Karpas-422 (cell line): ENCODE results near the gene SLC2A13. TPM values are rescaled to one million over a fixed set of nuclear protein-coding genes. Genes with fewer than 3 reads are reported as not detected.

Experiments used
- DNase-seq: peaks from one replicate; pipeline ENCODE4 v3.0.0-alpha.2; 2015
- H2AFZ ChIP-seq: fragments of 200-600 bp; sonication (generic); 2 replicates; pipeline ENCODE4 v1.6.1; 2014; ENCODE audit warnings: antibody characterized with exemption, low read length, mixed read lengths
- H3K27ac ChIP-seq: fragments of 200-600 bp; sonication (generic); 2 replicates; pipeline ENCODE4 v1.5.1; 2014; ENCODE audit warnings: mild to moderate bottlenecking, low read length, moderate library complexity
- H3K27me3 ChIP-seq: fragments of 200-600 bp; sonication (generic); 2 replicates; pipeline ENCODE4 v1.6.1; 2014; ENCODE audit warnings: low read length, mixed read lengths
- H3K36me3 ChIP-seq: fragments of 200-600 bp; sonication (generic); 2 replicates; pipeline ENCODE4 v1.6.1; 2014; ENCODE audit warnings: low read length, mixed read lengths; ENCODE audit not compliant: insufficient read depth
- H3K4me1 ChIP-seq: fragments of 200-600 bp; sonication (generic); 2 replicates; pipeline ENCODE4 v1.6.1; 2014; ENCODE audit warnings: mild to moderate bottlenecking, low read length, mixed read lengths
- H3K4me2 ChIP-seq: fragments of 200-600 bp; sonication (generic); 2 replicates; pipeline ENCODE4 v1.6.1; 2014; ENCODE audit warnings: low read length, low read depth, mild to moderate bottlenecking; ENCODE audit not compliant: poor library complexity, severe bottlenecking
- H3K4me3 ChIP-seq: fragments of 200-600 bp; sonication (generic); 2 replicates; pipeline ENCODE4 v1.5.1; 2014; ENCODE audit warnings: mild to moderate bottlenecking, antibody characterized with exemption, low read length, mixed read lengths
- H3K79me2 ChIP-seq: fragments of 200-600 bp; sonication (generic); 2 replicates; pipeline ENCODE4 v1.6.1; 2014; ENCODE audit warnings: mild to moderate bottlenecking, low read length, mixed read lengths
- H3K9ac ChIP-seq: fragments of 200-600 bp; sonication (generic); 2 replicates; pipeline ENCODE4 v1.6.0; 2014; ENCODE audit warnings: low read length
- H3K9me2 ChIP-seq: fragments of 200-600 bp; sonication (generic), shearing (Covaris generic); replicated peaks from 2 replicates; pipeline ENCODE4 v1.6.0; 2014; ENCODE audit warnings: mild to moderate bottlenecking, low read length, moderate library complexity; ENCODE audit not compliant: insufficient read depth
- H3K9me3 ChIP-seq: fragments of 300-700, 200-600 bp; sonication (generic); 2 replicates; pipeline ENCODE4 v1.6.1; 2014; ENCODE audit warnings: low read length, mixed read lengths
- H4K20me1 ChIP-seq: fragments of 200-600 bp; sonication (generic); 2 replicates; pipeline ENCODE4 v1.6.1; 2014; ENCODE audit warnings: mild to moderate bottlenecking, antibody characterized with exemption, low read length, low read depth; ENCODE audit not compliant: insufficient read depth
- total RNA-seq: library from RNA; depleted of rRNA; stranded (reverse); fragments of >200 nt; shearing (Covaris generic); gene quantifications from 2 replicates; pipeline ENCODE4 v1.2.3, GENCODE V29; 2014; ENCODE audit warnings: low replicate concordance; rRNA removed

SLC2A13 gene
- total RNA-seq = 0.29 and 0.89 TPM in 2 replicates

DNA sequence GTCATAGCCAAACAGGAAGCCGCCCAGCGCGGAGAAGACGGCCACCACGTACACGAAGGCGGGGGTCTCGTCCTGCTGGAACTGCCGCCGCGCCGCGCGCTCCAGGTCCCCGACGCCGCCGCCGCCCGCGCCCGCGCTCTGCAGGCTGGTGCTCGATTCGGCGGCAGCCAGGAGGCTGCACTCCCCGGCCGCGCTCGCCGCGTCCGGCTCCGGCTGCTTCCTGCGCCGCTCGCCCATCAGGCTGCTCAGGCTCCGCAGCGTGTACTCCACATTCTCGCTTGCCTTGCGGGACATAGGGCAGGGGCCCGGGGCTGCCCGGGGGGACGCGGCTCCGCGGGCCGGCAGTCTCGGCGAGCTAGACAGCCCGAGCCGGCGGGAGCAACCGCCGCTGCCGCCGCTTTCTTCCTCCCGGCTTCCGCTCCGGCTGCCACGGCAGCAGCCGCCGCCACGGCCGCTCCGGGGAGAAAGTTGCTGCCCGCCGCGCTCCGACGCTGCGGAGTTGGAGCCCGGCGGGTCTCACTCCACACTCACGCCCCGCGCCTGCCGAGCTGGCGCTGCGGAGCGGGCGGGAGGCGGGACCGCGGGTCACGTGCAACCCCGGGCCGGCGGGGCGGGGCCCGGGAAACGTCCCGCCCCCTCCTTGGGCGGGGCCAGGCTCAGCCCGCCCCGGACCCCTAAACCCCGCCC lies at the start of gene SLC2A13:
TSS of gene SLC2A13 (minus strand) at position 567 of the 687 bp plus-strand sequence. CDS start at position 294, 273 bp downstream.
- Histone ChIP-seq H3K36me3 (no peaks in the 10 kb centered on the region), H3K27me3 (no peaks in the 10 kb centered on the region), H3K4me1 (peaks cover 12% of the 10 kb centered on the region), H3K27ac (no peak within 1 kb of the TSS), H3K4me2 (peak within 1 kb of the TSS; percentile 93), H3K9me3 (no peaks in the 10 kb centered on the region), H3K4me3 (peak within 1 kb of the TSS; percentile 77), H3K9me2 (no peaks in the 10 kb centered on the region), H4K20me1 (no peaks in the 10 kb centered on the region), H3K9ac (peak within 1 kb of the TSS; percentile 71), H3K79me2 (no peaks in the 10 kb centered on the region), H2AFZ (peak within 1 kb of the TSS; percentile 96)
- DNase-seq = peak; percentile 80

DNA sequence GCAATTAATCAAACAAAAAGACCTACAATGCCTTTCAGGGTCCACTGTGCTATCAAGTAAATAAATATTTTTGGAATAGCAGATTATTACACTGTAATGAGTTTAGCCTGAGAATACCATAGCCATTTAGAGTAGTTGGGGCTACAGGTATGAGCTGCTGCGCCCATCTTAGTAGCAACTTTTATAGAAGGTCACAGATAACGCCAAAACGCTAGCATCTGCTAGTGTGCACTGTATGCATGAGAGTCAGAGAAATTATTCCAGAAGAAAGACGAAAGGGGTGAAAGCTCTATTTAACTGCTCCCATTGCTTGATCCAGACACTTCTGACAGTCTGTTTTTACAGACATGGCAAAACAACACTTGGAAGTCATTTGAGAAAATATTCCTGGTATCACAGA lies 48.5 kb upstream of the SLC2A13 start:
- no peak overlapping the region for H3K4me2 ChIP-seq
- DNase-seq = no peak
- no peak overlapping the region for H3K27ac ChIP-seq
- no peak overlapping the region for H3K4me3 ChIP-seq
- H3K36me3 ChIP-seq = no peaks in the 10 kb centered on the region
- no peaks in the 10 kb centered on the region for H3K9me3 ChIP-seq
- H4K20me1 ChIP-seq = no peaks in the 10 kb centered on the region
- no peaks in the 10 kb centered on the region for H3K9me2 ChIP-seq
- H3K79me2 ChIP-seq = no peaks in the 10 kb centered on the region
- H3K4me1 ChIP-seq = no peaks in the 10 kb centered on the region
- H3K27me3 ChIP-seq = no peaks in the 10 kb centered on the region
- H3K9ac ChIP-seq = no peak overlapping the region
- H2AFZ ChIP-seq = no peak overlapping the region

- no peaks in the 10 kb centered on the region for H3K4me1 ChIP-seq
- H3K9me3 ChIP-seq = no peaks in the 10 kb centered on the region
- no peaks in the 10 kb centered on the region for H3K27me3 ChIP-seq
- no peaks in the 10 kb centered on the region for H3K9me2 ChIP-seq
- no peaks in the 10 kb centered on the region for H3K79me2 ChIP-seq
- no peak for DNase-seq
- H3K9ac ChIP-seq = no peak overlapping the region
- no peaks in the 10 kb centered on the region for H3K36me3 ChIP-seq
- no peak overlapping the region for H3K4me3 ChIP-seq
- no peak overlapping the region for H3K27ac ChIP-seq
- H2AFZ ChIP-seq = no peak overlapping the region
- H3K4me2 ChIP-seq = no peak overlapping the region
- H4K20me1 ChIP-seq = no peaks in the 10 kb centered on the region
These were observed 47.6 kb upstream of the SLC2A13 start for GRCh38 chr12:40153432-40153831.

- Histone ChIP-seq H3K4me1 (no peaks in the 10 kb centered on the region), H3K9ac (no peak overlapping the region), H3K27ac (no peak overlapping the region), H3K27me3 (no peaks in the 10 kb centered on the region), H3K9me2 (no peaks in the 10 kb centered on the region), H3K4me2 (no peak overlapping the region), H3K36me3 (no peaks in the 10 kb centered on the region), H3K4me3 (no peak overlapping the region), H4K20me1 (no peaks in the 10 kb centered on the region), H3K9me3 (no peaks in the 10 kb centered on the region), H2AFZ (no peak overlapping the region), H3K79me2 (no peaks in the 10 kb centered on the region)
- peak; percentile 78 for DNase-seq
These were observed 47.0 kb upstream of the SLC2A13 start for GRCh38 chr12:40152783-40153383.

GRCh38 chr12:40149673-40150260 lies 43.9 kb upstream of the SLC2A13 start:
- Histone ChIP-seq H3K4me1 (no peaks in the 10 kb centered on the region), H3K4me2 (no peak overlapping the region), H4K20me1 (no peaks in the 10 kb centered on the region), H3K27me3 (no peaks in the 10 kb centered on the region), H3K9me3 (no peaks in the 10 kb centered on the region), H3K79me2 (no peaks in the 10 kb centered on the region), H3K36me3 (no peaks in the 10 kb centered on the region), H2AFZ (no peak overlapping the region), H3K4me3 (no peak overlapping the region), H3K27ac (no peak overlapping the region), H3K9me2 (no peaks in the 10 kb centered on the region), H3K9ac (no peak overlapping the region)
- DNase-seq = no peak

- DNase-seq = no peak
- Histone ChIP-seq H2AFZ (no peak overlapping the region), H3K4me2 (no peak overlapping the region)
These were observed 41.2 kb upstream of the SLC2A13 start for GRCh38 chr12:40146800-40147797.

GRCh38 chr12:40145896-40146295 lies 40.0 kb upstream of the SLC2A13 start:
- no peaks in the 10 kb centered on the region for H4K20me1 ChIP-seq
- no peak overlapping the region for H3K27ac ChIP-seq
- no peak overlapping the region for H2AFZ ChIP-seq
- no peak overlapping the region for H3K4me2 ChIP-seq
- H3K79me2 ChIP-seq = no peaks in the 10 kb centered on the region
- H3K36me3 ChIP-seq = no peaks in the 10 kb centered on the region
- H3K27me3 ChIP-seq = no peaks in the 10 kb centered on the region
- no peaks in the 10 kb centered on the region for H3K4me1 ChIP-seq
- no peaks in the 10 kb centered on the region for H3K9me3 ChIP-seq
- H3K4me3 ChIP-seq = no peak overlapping the region
- no peak overlapping the region for H3K9ac ChIP-seq
- H3K9me2 ChIP-seq = no peaks in the 10 kb centered on the region
- DNase-seq = no peak

More at GRCh38 chr12:40146800-40147797, 41.2 kb upstream of the SLC2A13 start:
- Histone ChIP-seq H3K36me3 (no peaks in the 10 kb centered on the region), H3K9me3 (no peaks in the 10 kb centered on the region), H3K9ac (no peak overlapping the region), H3K4me3 (no peak overlapping the region), H3K27ac (no peak overlapping the region), H3K4me1 (no peaks in the 10 kb centered on the region), H3K9me2 (no peaks in the 10 kb centered on the region), H4K20me1 (no peaks in the 10 kb centered on the region), H3K27me3 (no peaks in the 10 kb centered on the region), H3K79me2 (no peaks in the 10 kb centered on the region)
